D721Med (cell line): ENCODE data around the gene ELK3.

Experiments
- DNase-seq: peaks from one replicate; pipeline ENCODE4 v3.0.0; 2011; ENCODE audit warnings: low spot score; ENCODE audit not compliant: insufficient read length
- FAIRE-seq: peaks from 2 replicates; lab custom pipeline; 2011; peaks lifted over from hg19 to GRCh38; lab: Jason Lieb, UNC
- TF ChIP-seq, protein P1 (sequence below): IDR thresholded peaks from 2 replicates; pipeline ENCODE4 v1.5.1; 2012; ENCODE audit warnings: mild to moderate bottlenecking, control low read depth; ENCODE audit not compliant: insufficient read depth; ENCODE audit errors: missing control alignments

Gene ELK3

DNA sequence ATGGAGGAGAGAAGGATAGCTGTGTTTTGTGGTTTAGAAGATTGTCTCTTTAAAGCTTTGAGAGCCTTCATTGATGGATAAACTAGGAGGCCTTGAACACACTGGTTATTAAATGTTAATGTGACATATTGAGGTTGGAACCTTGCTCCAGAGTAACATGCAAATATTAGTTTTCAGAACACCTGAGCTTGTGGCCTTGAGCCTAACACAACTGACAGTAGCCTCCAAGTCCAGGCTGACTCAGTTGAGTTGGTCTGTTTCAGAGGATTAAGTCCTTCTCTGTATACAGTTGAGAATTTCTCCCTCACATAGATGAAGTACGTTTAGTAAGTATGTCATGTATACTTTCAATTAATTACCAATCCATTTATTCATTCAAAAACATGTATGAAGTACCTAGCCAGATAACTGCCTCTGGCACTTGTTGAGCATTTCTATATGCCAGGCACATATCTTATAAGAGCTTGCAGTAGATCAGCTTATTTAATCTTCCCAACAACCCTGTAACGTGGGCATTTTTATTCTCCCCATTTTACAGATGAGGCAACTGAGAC is 63.5 kb downstream of the ELK3 start:
- TF ChIP-seq, protein P1, sequence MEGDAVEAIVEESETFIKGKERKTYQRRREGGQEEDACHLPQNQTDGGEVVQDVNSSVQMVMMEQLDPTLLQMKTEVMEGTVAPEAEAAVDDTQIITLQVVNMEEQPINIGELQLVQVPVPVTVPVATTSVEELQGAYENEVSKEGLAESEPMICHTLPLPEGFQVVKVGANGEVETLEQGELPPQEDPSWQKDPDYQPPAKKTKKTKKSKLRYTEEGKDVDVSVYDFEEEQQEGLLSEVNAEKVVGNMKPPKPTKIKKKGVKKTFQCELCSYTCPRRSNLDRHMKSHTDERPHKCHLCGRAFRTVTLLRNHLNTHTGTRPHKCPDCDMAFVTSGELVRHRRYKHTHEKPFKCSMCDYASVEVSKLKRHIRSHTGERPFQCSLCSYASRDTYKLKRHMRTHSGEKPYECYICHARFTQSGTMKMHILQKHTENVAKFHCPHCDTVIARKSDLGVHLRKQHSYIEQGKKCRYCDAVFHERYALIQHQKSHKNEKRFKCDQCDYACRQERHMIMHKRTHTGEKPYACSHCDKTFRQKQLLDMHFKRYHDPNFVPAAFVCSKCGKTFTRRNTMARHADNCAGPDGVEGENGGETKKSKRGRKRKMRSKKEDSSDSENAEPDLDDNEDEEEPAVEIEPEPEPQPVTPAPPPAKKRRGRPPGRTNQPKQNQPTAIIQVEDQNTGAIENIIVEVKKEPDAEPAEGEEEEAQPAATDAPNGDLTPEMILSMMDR: no peak
- no peak for FAIRE-seq
- no peak for DNase-seq

DNA sequence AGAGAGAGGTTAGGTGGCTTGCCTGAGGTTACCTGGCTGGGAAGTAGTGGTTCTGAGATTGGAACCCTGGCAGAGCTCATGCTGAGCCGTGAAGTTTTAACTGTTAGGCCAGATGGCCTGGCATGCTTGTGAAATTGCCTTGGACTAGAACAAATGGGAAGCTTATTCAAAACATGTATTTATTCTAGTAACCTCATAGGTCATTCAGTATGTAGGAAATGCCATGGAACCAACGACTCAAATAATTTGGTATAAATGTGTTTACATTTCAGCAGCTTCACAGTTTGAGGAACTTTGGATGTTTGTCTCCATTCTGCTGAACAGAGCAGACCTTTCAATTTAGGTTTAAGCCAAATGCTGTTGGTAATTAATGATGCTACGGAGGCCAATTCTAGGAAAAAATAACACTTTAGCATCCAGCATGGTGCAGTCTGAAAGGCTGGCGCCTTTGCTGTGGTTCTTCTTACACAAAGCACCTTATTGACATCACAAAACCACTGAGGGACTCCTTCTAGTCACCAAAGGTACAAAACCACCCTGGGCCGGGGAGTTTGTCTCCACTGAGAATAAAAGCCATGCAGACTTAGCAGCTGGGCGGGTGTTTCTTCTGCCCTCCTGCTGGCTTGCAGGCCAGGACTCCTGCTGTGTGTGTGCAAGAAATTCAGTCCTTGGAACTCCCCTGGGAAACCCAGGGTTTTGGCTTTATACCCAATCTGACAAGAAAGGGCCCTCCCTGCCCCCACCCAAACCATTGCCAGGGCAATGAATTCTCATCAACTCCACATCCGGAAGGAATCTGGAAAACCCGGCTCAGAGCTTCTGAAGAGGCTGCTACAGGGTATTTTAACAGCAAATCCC is 64.2 kb downstream of the ELK3 start:
- TF ChIP-seq, protein P1: no peak
- FAIRE-seq: no peak
- DNase-seq: no peak

DNA sequence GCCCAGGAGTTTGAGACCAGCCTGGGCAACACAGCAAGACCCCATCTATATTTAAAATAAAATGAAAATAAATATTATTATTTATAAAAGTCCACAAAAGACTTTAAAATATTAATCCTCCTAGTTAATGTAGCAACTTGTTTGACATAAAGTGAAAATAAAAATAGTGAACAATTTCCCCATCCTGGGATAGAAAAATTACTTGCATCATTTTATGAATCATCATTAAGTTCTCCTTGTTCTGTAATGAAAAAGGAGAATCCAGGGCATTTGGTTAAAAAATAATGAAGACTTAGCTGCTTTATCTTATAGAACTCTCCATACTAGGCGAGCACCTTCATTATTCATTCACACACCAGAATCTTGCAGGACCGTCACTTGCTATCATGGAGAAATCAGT is 66.1 kb downstream of the ELK3 start:
- FAIRE-seq (no peak), DNase-seq (no peak)
- TF ChIP-seq, protein P1: no peak

DNA sequence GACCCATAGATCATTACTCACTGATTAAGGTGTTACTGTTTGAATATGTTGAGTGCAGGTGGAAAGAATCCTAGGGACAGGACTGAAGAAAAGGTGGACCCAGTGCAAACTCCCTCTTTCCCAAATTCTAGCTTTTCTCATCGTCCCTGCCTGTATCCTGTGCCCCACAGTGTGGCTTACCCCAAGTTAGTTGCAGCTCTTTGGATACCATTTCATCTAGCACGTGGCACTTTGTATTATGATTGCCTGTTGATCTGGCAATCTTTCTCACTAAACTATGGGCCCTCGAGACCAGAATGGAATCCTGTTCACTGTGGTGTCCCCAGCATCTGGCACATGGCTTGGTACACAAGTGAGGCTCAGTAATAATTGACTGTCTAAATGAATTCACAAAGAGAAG is 66.5 kb downstream of the ELK3 start:
- FAIRE-seq: no peak
- TF ChIP-seq, protein P1: no peak

DNA sequence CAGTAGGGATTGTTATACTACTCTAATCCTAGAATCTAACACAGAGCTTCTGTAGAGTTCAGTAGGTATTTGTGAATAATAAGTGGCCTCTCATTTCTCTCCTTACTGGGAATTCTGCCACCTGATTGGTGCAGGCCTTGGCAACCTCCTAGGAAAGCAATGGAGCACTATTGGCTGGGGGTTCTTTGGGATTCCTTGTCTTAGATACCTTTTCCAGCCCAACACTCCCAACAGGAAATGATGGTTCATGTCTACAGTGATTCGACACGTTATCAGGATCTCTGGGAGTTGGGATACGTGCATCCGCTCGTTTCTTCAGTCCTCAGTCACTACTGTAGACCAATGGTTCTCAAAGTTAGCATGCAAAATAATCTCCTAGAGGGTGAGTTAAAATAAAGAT is 67.4 kb downstream of the ELK3 start:
- FAIRE-seq (no peak), DNase-seq (no peak)
- TF ChIP-seq, protein P1: no peak

More for the DNA sequence above, 66.5 kb downstream of the ELK3 start:
- DNase-seq: no peak

DNA sequence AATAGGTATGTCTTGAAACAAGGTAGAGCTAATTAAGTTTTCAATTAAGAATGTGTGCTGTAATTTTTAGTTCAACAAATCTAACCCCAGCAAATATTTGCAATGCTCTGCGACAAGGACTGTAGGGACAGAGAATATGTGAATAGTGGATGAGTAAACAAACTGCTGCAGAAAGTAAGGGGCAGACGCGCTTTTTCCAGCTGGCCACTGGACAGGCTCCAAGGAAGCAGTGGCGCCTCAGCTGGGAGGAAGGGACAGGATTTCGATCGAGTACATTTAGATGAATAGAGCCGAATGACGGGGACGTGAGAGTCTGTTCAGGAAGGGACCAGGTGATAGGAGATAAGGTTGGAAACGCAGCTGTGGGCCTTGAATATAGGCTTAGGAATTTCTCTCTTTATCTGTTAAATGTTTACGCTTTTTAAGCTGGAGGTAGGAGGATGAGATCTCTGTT is 69.3 kb downstream of the ELK3 start:
- DNase-seq: no peak
- FAIRE-seq: no peak
- TF ChIP-seq, protein P1: no peak

DNA sequence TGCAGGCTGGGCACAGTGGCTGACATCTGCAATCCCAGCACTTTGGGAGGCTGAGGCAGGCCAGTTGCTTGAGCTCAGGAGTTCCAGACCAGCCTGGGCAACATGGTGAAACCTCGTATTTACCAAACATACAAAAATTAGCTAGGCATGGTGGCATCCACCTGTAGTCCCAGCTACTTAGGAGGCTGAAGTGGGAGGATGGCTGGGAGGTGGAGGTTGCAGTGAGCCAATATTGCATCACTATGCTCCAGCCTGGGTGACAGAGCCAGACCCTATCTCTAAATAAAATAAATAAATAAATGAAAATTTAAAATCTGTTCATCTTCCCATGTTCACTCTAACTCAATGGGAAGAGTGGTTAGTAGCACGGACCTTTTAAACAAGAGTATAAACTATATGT is 71.2 kb downstream of the ELK3 start:
- TF ChIP-seq, protein P1: no peak
- FAIRE-seq (no peak), DNase-seq (no peak)
